ENCODE measurements around the gene PRRX2.

GRCh38 chr9:129655154-129655553 is 10.3 kb upstream of the PRRX2 start:
- TF ChIP-seq EZH2 (IDR thresholded peaks at IDR 0.05; ENCODE audit: low read length) (no peak), CTCF (optimal IDR thresholded peaks at IDR 0.05 in 1 of 3, IDR thresholded peaks at IDR 0.05 in 1 of 3, conservative IDR thresholded peaks at IDR 0.05 in 1 of 3; ENCODE audit: extremely low read depth in 1 of 3, insufficient read depth in 2 of 3, low read length in 3 of 3) (no peak)
